ENCODE data around the gene SERINC5. TPM values are rescaled to one million over a fixed set of nuclear protein-coding genes. Genes with fewer than 3 reads are reported as not detected.

SERINC5 gene
- polyA plus RNA-seq, 1 of the 3 experiments (the other 2 are of a cell fraction) = 4.5 TPM

DNA sequence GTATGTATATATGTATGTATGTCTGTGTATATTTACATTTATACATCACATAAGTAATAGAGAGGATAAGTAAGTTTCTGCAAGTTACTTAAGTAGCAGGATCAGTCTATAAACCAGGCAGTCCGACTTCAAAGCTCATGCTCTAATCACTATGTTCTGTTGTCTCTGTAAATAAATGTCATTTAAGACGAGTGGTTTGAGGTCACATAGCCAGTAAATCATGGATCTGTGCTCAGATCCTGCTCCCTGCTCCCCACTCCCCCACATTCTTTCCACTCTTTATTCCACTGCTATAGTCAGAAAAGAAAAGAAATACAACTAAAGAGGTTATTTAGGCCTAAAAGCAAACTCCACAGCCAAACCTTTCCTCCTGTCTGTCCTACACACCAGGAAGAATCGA lies 90.4 kb downstream of the SERINC5 start:
- Histone ChIP-seq H3K9me3 (no peaks in the 10 kb centered on the region), H2AFZ (ENCODE audit: low read depth) (no peak overlapping the region), H3K79me2 (ENCODE audit: insufficient read depth) (no peaks in the 10 kb centered on the region), H3K27ac (ENCODE audit: low read depth in 2 of 2, low read length in 1 of 2) (no peak overlapping the region), H3K4me1 (ENCODE audit: control insufficient read depth in 1 of 2, insufficient read depth in 2 of 2, low read depth in 1 of 2, low read length in 1 of 2) (peaks cover 0 to 11% of the 10 kb centered on the region in 2 experiments; a peak in 1 of 4 replicates), H3K9me2 (no peaks in the 10 kb centered on the region), H3K36me3 (replicated peaks in 1 of 2; ENCODE audit: control insufficient read depth in 1 of 2, insufficient read depth in 2 of 2, low read length in 1 of 2) (peaks cover 0 to 18% of the 10 kb centered on the region in 2 experiments), H3K27me3 (ENCODE audit: insufficient read depth) (no peaks in the 10 kb centered on the region), H3K9ac (no peak overlapping the region), H3K4me3 (ENCODE audit: low read depth in 2 of 2, low read length in 1 of 2) (no peak overlapping the region), H3K4me2 (no peak overlapping the region), H3F3A (replicated peaks; ENCODE audit: insufficient read depth) (no peaks in the 10 kb centered on the region), H4K20me1 (ENCODE audit: insufficient read depth) (no peaks in the 10 kb centered on the region)
- CTCF ChIA-PET = interaction anchor here (1.3 kb wide), 1 partner anchor 11 kb away, joined by 4 read pairs; no protein-coding TSS in a partner anchor
- WGBS (ENCODE audit: low lambda C conversion rate) = 82% methylated on average over 3 of the region's 3 CpGs
- no peak for TF ChIP-seq RAD21 (IDR thresholded peaks at IDR 0.05; ENCODE audit: low read length)
- no peak for TF ChIP-seq JUND (IDR thresholded peaks at IDR 0.05)
- TF ChIP-seq, protein P1, sequence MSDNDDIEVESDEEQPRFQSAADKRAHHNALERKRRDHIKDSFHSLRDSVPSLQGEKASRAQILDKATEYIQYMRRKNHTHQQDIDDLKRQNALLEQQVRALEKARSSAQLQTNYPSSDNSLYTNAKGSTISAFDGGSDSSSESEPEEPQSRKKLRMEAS (IDR thresholded peaks at IDR 0.05; ENCODE audit: low read depth) = no peak
- no peak for TF ChIP-seq TAF1 (IDR thresholded peaks at IDR 0.05; ENCODE audit: borderline replicate concordance, low read depth, low read length)
- no peak for TF ChIP-seq FOXM1 (IDR thresholded peaks at IDR 0.05; ENCODE audit: low read depth)
- no peak for TF ChIP-seq ELF1 (IDR thresholded peaks at IDR 0.05)
- no peak for TF ChIP-seq POLR2AphosphoS5 (IDR thresholded peaks at IDR 0.05; ENCODE audit: low read depth, low read length)
- no peak for TF ChIP-seq SMC3 (IDR thresholded peaks at IDR 0.05; ENCODE audit: low read depth, low read length)
- TF ChIP-seq YY1 (IDR thresholded peaks at IDR 0.05; ENCODE audit: low read depth) = no peak
- DNase-seq = no peak
- POLR2A ChIA-PET = no interaction called here

DNA sequence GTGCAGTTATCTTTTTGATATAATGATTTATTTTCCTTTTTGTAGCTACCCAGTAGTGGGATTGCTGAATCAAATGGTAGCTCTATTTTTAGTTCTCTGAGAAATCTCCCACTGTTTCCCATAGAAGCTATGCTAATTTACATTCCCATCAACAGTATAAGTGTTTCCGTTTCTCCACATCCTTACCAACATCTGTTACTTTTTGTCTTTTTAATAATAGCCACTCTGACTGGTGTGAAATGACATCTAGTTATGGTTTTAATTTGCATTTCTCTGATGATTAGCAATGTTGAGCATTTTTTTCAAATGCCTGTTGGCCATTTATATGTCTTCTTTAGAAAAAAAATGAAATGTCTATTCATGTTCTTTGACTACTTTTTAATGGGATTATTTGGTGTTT lies 94.7 kb downstream of the SERINC5 start:
- Histone ChIP-seq H3K9ac (no peak overlapping the region), H3K9me2 (no peaks in the 10 kb centered on the region), H3K27me3 (ENCODE audit: insufficient read depth) (no peaks in the 10 kb centered on the region), H3K4me2 (no peak overlapping the region), H4K20me1 (ENCODE audit: insufficient read depth) (no peaks in the 10 kb centered on the region), H3K4me1 (ENCODE audit: control insufficient read depth in 1 of 2, insufficient read depth in 2 of 2, low read depth in 1 of 2, low read length in 1 of 2) (no peaks in the 10 kb centered on the region), H3K27ac (ENCODE audit: low read depth in 2 of 2, low read length in 1 of 2) (no peak overlapping the region), H3K4me3 (ENCODE audit: low read depth in 2 of 2, low read length in 1 of 2) (no peak overlapping the region), H3K79me2 (ENCODE audit: insufficient read depth) (no peaks in the 10 kb centered on the region), H3F3A (replicated peaks; ENCODE audit: insufficient read depth) (peaks cover 3% of the 10 kb centered on the region), H3K36me3 (replicated peaks in 1 of 2; ENCODE audit: control insufficient read depth in 1 of 2, insufficient read depth in 2 of 2, low read length in 1 of 2) (peaks cover 0 to 18% of the 10 kb centered on the region in 2 experiments), H2AFZ (ENCODE audit: low read depth) (no peak overlapping the region), H3K9me3 (no peaks in the 10 kb centered on the region)
- ChIA-PET POLR2A (no interaction called here), CTCF (interaction anchor here (1.1 kb wide), 1 partner anchor 9 kb away, joined by 3 read pairs; no protein-coding TSS in a partner anchor)
- DNase-seq = no peak
- TF ChIP-seq RFX5 (IDR thresholded peaks at IDR 0.05; ENCODE audit: low read length) (no peak), GABPA (IDR thresholded peaks at IDR 0.05; ENCODE audit: low read depth) (no peak), FOXM1 (IDR thresholded peaks at IDR 0.05; ENCODE audit: low read depth) (no peak), FOXJ3 (CRISPR knock-in tag; IDR thresholded peaks at IDR 0.05) (no peak), MEF2A (IDR thresholded peaks at IDR 0.05; ENCODE audit: borderline replicate concordance, low read depth) (no peak), JUND (IDR thresholded peaks at IDR 0.05) (no peak), GATA2 (CRISPR knock-in tag; IDR thresholded peaks at IDR 0.05) (no peak), RAD21 (IDR thresholded peaks at IDR 0.05; ENCODE audit: low read length) (no peak)
- TF ChIP-seq, protein P2, sequence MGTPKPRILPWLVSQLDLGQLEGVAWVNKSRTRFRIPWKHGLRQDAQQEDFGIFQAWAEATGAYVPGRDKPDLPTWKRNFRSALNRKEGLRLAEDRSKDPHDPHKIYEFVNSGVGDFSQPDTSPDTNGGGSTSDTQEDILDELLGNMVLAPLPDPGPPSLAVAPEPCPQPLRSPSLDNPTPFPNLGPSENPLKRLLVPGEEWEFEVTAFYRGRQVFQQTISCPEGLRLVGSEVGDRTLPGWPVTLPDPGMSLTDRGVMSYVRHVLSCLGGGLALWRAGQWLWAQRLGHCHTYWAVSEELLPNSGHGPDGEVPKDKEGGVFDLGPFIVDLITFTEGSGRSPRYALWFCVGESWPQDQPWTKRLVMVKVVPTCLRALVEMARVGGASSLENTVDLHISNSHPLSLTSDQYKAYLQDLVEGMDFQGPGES (IDR thresholded peaks at IDR 0.05; ENCODE audit: low read depth, low read length) = no peak
- TF ChIP-seq, protein P3, sequence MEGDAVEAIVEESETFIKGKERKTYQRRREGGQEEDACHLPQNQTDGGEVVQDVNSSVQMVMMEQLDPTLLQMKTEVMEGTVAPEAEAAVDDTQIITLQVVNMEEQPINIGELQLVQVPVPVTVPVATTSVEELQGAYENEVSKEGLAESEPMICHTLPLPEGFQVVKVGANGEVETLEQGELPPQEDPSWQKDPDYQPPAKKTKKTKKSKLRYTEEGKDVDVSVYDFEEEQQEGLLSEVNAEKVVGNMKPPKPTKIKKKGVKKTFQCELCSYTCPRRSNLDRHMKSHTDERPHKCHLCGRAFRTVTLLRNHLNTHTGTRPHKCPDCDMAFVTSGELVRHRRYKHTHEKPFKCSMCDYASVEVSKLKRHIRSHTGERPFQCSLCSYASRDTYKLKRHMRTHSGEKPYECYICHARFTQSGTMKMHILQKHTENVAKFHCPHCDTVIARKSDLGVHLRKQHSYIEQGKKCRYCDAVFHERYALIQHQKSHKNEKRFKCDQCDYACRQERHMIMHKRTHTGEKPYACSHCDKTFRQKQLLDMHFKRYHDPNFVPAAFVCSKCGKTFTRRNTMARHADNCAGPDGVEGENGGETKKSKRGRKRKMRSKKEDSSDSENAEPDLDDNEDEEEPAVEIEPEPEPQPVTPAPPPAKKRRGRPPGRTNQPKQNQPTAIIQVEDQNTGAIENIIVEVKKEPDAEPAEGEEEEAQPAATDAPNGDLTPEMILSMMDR (IDR thresholded peaks at IDR 0.05) = no peak
- WGBS (ENCODE audit: low lambda C conversion rate) = 95% methylated on average over 1 of the region's 1 CpG
